Measurements from ENCODE around the gene CD200R1. TPM values are rescaled to one million over a fixed set of nuclear protein-coding genes. Genes with fewer than 3 reads are reported as not detected.

CD200R1 gene
- polyA plus RNA-seq, 1 donor from 2014 or later, result 0.72 TPM

- TF ChIP-seq EZH2 (IDR thresholded peaks at IDR 0.05; ENCODE audit: borderline replicate concordance, insufficient read depth, low read length, poor library complexity, severe bottlenecking), result no peak
- no peak for TF ChIP-seq RAD21 (conservative IDR thresholded peaks at IDR 0.05)
- TF ChIP-seq CTCF (IDR thresholded peaks at IDR 0.05; ENCODE audit: poor library complexity, severe bottlenecking), result no peak
- TF ChIP-seq EP300 (conservative IDR thresholded peaks at IDR 0.05; ENCODE audit: poor library complexity, severe bottlenecking), result no peak
- Histone ChIP-seq H3K79me2 (replicated peaks; ENCODE audit: insufficient read depth, low read length) (no peaks in the 10 kb centered on the region), H3K36me3 (ENCODE audit: insufficient read depth, low read length) (no peaks in the 10 kb centered on the region), H3K27ac (ENCODE audit: low read length) (no peak overlapping the region), H2AFZ (ENCODE audit: low read depth, low read length) (no peak overlapping the region), H4K20me1 (ENCODE audit: insufficient read depth) (no peaks in the 10 kb centered on the region), H3F3A (ENCODE audit: insufficient read depth, low read length, poor library complexity, severe bottlenecking) (no peaks in the 10 kb centered on the region), H3K27me3 (ENCODE audit: insufficient read depth, low read depth, low read length) (no peaks in the 10 kb centered on the region), H3K9me2 (ENCODE audit: insufficient read depth, low read length) (no peaks in the 10 kb centered on the region), H3K9ac (ENCODE audit: low read length) (no peak overlapping the region), H3K9me3 (ENCODE audit: low read length) (no peaks in the 10 kb centered on the region), H3K4me3 (ENCODE audit: low read length) (no peak overlapping the region), H3K4me2 (ENCODE audit: low read length) (no peak overlapping the region)
These were observed 7.1 kb downstream of the CD200R1 start for GRCh38 chr3:112967828-112968227.

- Histone ChIP-seq H3K27me3 (ENCODE audit: insufficient read depth, low read depth, low read length) (no peaks in the 10 kb centered on the region), H3K4me3 (ENCODE audit: low read length) (no peak overlapping the region), H3K4me2 (ENCODE audit: low read length) (no peak overlapping the region), H3F3A (ENCODE audit: insufficient read depth, low read length, poor library complexity, severe bottlenecking) (no peaks in the 10 kb centered on the region), H3K79me2 (replicated peaks; ENCODE audit: insufficient read depth, low read length) (no peaks in the 10 kb centered on the region), H3K27ac (ENCODE audit: low read length) (no peak overlapping the region), H2AFZ (ENCODE audit: low read depth, low read length) (no peak overlapping the region), H3K9ac (ENCODE audit: low read length) (no peak overlapping the region), H3K9me2 (ENCODE audit: insufficient read depth, low read length) (no peaks in the 10 kb centered on the region), H4K20me1 (ENCODE audit: insufficient read depth) (no peaks in the 10 kb centered on the region), H3K36me3 (ENCODE audit: insufficient read depth, low read length) (no peaks in the 10 kb centered on the region), H3K9me3 (ENCODE audit: low read length) (no peaks in the 10 kb centered on the region)
- no peak for TF ChIP-seq SMC3 (conservative IDR thresholded peaks at IDR 0.05; ENCODE audit: poor library complexity)
- no peak for TF ChIP-seq MXI1 (conservative IDR thresholded peaks at IDR 0.05; ENCODE audit: poor library complexity, severe bottlenecking)
- TF ChIP-seq EP300 (conservative IDR thresholded peaks at IDR 0.05; ENCODE audit: poor library complexity, severe bottlenecking), result no peak
- TF ChIP-seq RAD21 (conservative IDR thresholded peaks at IDR 0.05), result no peak
- no peak for TF ChIP-seq TAF1 (IDR thresholded peaks at IDR 0.05; ENCODE audit: low read depth)
- no peak for TF ChIP-seq CTCF (IDR thresholded peaks at IDR 0.05; ENCODE audit: poor library complexity, severe bottlenecking)
- no peak for TF ChIP-seq REST (IDR thresholded peaks at IDR 0.05; ENCODE audit: borderline replicate concordance)
- no peak for TF ChIP-seq EZH2 (IDR thresholded peaks at IDR 0.05; ENCODE audit: borderline replicate concordance, insufficient read depth, low read length, poor library complexity, severe bottlenecking)
- no peak for TF ChIP-seq POLR2AphosphoS5 (IDR thresholded peaks at IDR 0.05)
These were observed 7.5 kb downstream of the CD200R1 start for GRCh38 chr3:112967425-112967824.
